ENCODE measurements around the gene PTPRN2.
A peak's percentile ranks its signal among the peaks of the same experiment; 100 is the strongest.
"Not testable (repeated sequence)": the region's sequence is repeated elsewhere in the genome, so short reads cannot be mapped to it uniquely, and the experiment has no call there.

Gene PTPRN2

GRCh38 chr7:158396301-158396905 lies 191.2 kb downstream of the PTPRN2 start:
- no peak for DNase-seq

- DNase-seq: no peak
Measured at GRCh38 chr7:158395780-158396278, 191.8 kb downstream of the PTPRN2 start.

- no peak for DNase-seq
Measured at GRCh38 chr7:158395349-158395748, 192.3 kb downstream of the PTPRN2 start.

- DNase-seq: peak; percentile 21
Measured at GRCh38 chr7:158394936-158395335, 192.7 kb downstream of the PTPRN2 start.

- no peak for DNase-seq
Measured at GRCh38 chr7:158393926-158394625, 193.5 kb downstream of the PTPRN2 start.

- DNase-seq: no peak
Measured at GRCh38 chr7:158392251-158392650, 195.4 kb downstream of the PTPRN2 start.

- DNase-seq: no peak
Measured at GRCh38 chr7:158391541-158391940, 196.1 kb downstream of the PTPRN2 start.

GRCh38 chr7:158391141-158391540 lies 196.5 kb downstream of the PTPRN2 start:
- DNase-seq: no peak

GRCh38 chr7:158390460-158390859 lies 197.2 kb downstream of the PTPRN2 start:
- DNase-seq: no peak

GRCh38 chr7:158389514-158390425 lies 197.9 kb downstream of the PTPRN2 start:
- no peak for DNase-seq

- no peak for DNase-seq
Measured at GRCh38 chr7:158388928-158389327, 198.7 kb downstream of the PTPRN2 start.

GRCh38 chr7:158388072-158388471 lies 199.6 kb downstream of the PTPRN2 start:
- no peak for DNase-seq

- DNase-seq: no peak
Measured at GRCh38 chr7:158387546-158387891, 200.1 kb downstream of the PTPRN2 start.

GRCh38 chr7:158386866-158387545 lies 200.6 kb downstream of the PTPRN2 start:
- no peak for DNase-seq

GRCh38 chr7:158386355-158386618 lies 201.3 kb downstream of the PTPRN2 start:
- DNase-seq: no peak

GRCh38 chr7:158385496-158386354 lies 201.9 kb downstream of the PTPRN2 start:
- DNase-seq: not testable (repeated sequence)

- DNase-seq: peak; percentile 77
Measured at GRCh38 chr7:158384746-158385145, 202.9 kb downstream of the PTPRN2 start.

GRCh38 chr7:158383665-158384064 lies 204.0 kb downstream of the PTPRN2 start:
- DNase-seq: no peak

- no peak for DNase-seq
Measured at GRCh38 chr7:158382363-158383254, 205.0 kb downstream of the PTPRN2 start.

- no peak for DNase-seq
Measured at GRCh38 chr7:158381956-158382355, 205.7 kb downstream of the PTPRN2 start.

- no peak for DNase-seq
Measured at GRCh38 chr7:158378978-158379377, 208.6 kb downstream of the PTPRN2 start.
